Activated effector memory CD4-positive, alpha-beta T cell treated with Interleukin-2 at 50 U/mL for 16 hours (primary cell): ENCODE measurements around the gene DNLZ.
A peak's percentile ranks its signal among the peaks of the same experiment; 100 is the strongest.

Source experiments
- DNase-seq: peaks from one replicate; pipeline ENCODE4 v3.0.0-alpha.2; 2020

Gene DNLZ

GRCh38 chr9:136313111-136314055 is 50.2 kb downstream of the DNLZ start:
- no peak for DNase-seq

- peak; percentile 17 for DNase-seq
These were observed 51.1 kb downstream of the DNLZ start for GRCh38 chr9:136312436-136312835.

- DNase-seq: no peak
These were observed 51.6 kb downstream of the DNLZ start for GRCh38 chr9:136312009-136312375.

- DNase-seq: no peak
These were observed 52.2 kb downstream of the DNLZ start for GRCh38 chr9:136311051-136312008.

GRCh38 chr9:136310273-136311030 is 53.1 kb downstream of the DNLZ start:
- no peak for DNase-seq

- no peak for DNase-seq
These were observed 53.7 kb downstream of the DNLZ start for GRCh38 chr9:136309806-136310220.
